ENCODE results near the gene ARHGEF40. TPM values are rescaled to one million over a fixed set of nuclear protein-coding genes. Genes with fewer than 3 reads are reported as not detected.

ARHGEF40 gene
- 100 to 1,000 TPM in 1 of 4 donors, 10 to 100 TPM in 3; 32.3 to 109 (median 46.9) TPM for total RNA-seq

GRCh38 chr14:21070083-21070609, at the start of gene ARHGEF40:
Gene ARHGEF40, plus strand, starts transcription at chr14:21070304. Its CDS starts 93 bp downstream, at chr14:21070397.
- TF ChIP-seq, protein P1, sequence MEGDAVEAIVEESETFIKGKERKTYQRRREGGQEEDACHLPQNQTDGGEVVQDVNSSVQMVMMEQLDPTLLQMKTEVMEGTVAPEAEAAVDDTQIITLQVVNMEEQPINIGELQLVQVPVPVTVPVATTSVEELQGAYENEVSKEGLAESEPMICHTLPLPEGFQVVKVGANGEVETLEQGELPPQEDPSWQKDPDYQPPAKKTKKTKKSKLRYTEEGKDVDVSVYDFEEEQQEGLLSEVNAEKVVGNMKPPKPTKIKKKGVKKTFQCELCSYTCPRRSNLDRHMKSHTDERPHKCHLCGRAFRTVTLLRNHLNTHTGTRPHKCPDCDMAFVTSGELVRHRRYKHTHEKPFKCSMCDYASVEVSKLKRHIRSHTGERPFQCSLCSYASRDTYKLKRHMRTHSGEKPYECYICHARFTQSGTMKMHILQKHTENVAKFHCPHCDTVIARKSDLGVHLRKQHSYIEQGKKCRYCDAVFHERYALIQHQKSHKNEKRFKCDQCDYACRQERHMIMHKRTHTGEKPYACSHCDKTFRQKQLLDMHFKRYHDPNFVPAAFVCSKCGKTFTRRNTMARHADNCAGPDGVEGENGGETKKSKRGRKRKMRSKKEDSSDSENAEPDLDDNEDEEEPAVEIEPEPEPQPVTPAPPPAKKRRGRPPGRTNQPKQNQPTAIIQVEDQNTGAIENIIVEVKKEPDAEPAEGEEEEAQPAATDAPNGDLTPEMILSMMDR (IDR thresholded peaks at IDR 0.05; ENCODE audit: low read depth): no peak

DNA sequence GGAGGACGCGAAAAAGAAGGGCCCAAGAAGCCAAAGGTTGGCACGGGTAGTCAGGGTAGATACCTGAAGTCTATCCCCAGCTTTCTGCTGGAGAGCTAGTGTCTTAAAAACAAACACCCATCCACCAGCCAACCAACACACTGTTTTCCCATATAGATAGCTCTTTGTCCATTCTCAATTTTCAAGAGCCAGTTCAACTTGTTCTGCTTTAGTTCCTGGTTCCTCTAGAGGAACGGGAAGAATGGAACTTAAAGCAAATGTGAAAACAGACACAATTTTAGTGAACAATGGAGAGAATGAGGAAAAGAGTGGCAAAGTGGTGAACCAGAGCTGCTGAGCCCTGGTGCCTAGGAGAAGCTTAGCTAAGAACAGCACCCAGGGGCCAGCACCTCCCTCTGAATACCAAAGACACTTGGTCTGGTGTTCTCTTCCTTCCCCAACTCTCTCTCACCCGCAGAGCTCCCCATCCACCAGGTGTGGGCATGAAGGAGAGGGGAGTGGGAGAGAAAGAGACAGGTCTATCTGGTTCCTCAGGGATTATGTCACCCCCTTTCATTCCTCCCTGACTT, 49.0 kb upstream of the ARHGEF40 start:
- TF ChIP-seq, protein P1 (IDR thresholded peaks at IDR 0.05; ENCODE audit: low read depth): no peak

DNA sequence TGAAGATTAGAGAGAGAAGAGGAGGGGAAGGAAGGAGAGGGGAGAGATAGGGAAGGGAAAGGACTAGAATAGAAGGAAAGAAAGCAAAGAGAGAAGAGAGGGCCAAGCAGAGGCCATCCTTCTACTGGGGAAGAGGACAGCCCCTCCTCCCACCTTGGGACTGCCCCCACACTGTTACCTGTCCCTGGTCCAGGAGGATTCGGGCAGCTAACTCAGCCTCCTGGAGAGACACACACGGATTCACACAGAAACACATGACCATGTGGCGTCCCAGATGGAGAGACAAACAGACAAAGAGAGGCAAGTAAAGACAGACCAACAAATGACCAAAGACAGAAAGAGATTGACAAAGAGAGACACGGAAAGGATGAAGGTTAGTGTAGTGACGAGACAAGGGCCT, 47.4 kb upstream of the ARHGEF40 start:
- TF ChIP-seq, protein P1 (IDR thresholded peaks at IDR 0.05; ENCODE audit: low read depth): no peak

- TF ChIP-seq, protein P1 (IDR thresholded peaks at IDR 0.05; ENCODE audit: low read depth): no peak
Measured at GRCh38 chr14:21023174-21023573, 46.9 kb upstream of the ARHGEF40 start.

DNA sequence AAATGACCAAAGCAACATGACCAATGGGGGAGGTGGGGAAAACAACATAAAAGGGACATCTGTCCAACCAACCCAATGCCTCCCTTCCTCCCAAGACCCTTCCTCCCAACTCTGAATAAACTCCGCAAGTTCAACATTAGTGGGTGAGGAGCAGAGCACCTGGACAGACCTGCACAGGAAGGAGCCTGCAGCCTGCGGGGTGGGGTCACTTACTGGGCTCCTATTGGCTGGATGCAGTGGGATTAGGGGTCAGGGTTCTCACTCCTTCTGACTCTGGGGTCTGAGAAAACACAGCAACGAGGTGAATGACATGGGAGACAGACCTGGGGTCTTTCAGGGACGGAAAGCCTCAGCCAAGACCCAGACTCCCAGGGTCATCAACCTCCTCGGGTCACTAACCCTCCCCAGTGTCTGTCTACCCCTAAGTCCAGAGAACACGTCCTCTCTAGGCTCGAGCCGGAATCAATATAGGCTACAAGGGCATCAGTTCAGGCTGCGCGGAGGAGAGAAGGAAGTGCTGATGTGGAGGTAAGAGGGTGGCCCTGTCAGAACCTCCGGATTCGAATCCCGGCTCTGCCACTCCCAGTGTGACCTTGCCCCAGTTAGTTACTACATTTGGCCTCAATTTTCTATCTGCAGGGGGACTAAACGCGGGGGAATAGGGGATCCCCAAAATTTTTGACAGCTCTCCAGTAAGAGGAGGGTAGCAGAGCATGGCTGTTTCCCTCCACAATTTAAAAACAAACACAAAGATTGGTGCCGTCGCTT, 46.1 kb upstream of the ARHGEF40 start:
- TF ChIP-seq, protein P1 (IDR thresholded peaks at IDR 0.05; ENCODE audit: low read depth): no peak

- TF ChIP-seq, protein P1 (IDR thresholded peaks at IDR 0.05; ENCODE audit: low read depth): no peak
Measured at GRCh38 chr14:21024585-21025370, 45.3 kb upstream of the ARHGEF40 start, which contains the start of gene NDRG2. Gene NDRG2, minus strand, starts transcription at chr14:21025061. Its CDS starts 1,746 bp downstream, at chr14:21023315.

All from subcutaneous adipose tissue (tissue), 4 donors.